ENCODE measurements around the gene SCAF11.

Gene SCAF11

GRCh38 chr12:45988264-45988663 is 2.1 kb downstream of the SCAF11 start:
- no peak for TF ChIP-seq CTCF (IDR thresholded peaks at IDR 0.05; ENCODE audit: borderline replicate concordance, insufficient read depth, low read depth, low read length)
- peak overlapping the region; percentile 97 for H3K4me3 ChIP-seq (ENCODE audit: low read depth, low read length)

GRCh38 chr12:45987340-45987727 is 3.0 kb downstream of the SCAF11 start:
- TF ChIP-seq CTCF (IDR thresholded peaks at IDR 0.05; ENCODE audit: borderline replicate concordance, insufficient read depth, low read depth, low read length), result no peak

GRCh38 chr12:45986641-45987339 is 3.6 kb downstream of the SCAF11 start:
- TF ChIP-seq CTCF (IDR thresholded peaks at IDR 0.05; ENCODE audit: borderline replicate concordance, insufficient read depth, low read depth, low read length), result no peak
- H3K4me3 ChIP-seq (ENCODE audit: low read depth, low read length), result peak overlapping the region; percentile 23

More at GRCh38 chr12:45987340-45987727, 3.0 kb downstream of the SCAF11 start:
- peak overlapping the region; percentile 23 for H3K4me3 ChIP-seq (ENCODE audit: low read depth, low read length)

GRCh38 chr12:45981075-45981837 is 9.1 kb downstream of the SCAF11 start:
- no peak for TF ChIP-seq CTCF (IDR thresholded peaks at IDR 0.05; ENCODE audit: borderline replicate concordance, insufficient read depth, low read depth, low read length)
- H3K4me3 ChIP-seq (ENCODE audit: low read depth, low read length), result no peak overlapping the region

- TF ChIP-seq CTCF (IDR thresholded peaks at IDR 0.05; ENCODE audit: borderline replicate concordance, insufficient read depth, low read depth, low read length), result no peak
- no peak overlapping the region for H3K4me3 ChIP-seq (ENCODE audit: low read depth, low read length)
Measured at GRCh38 chr12:45980540-45980939, 9.8 kb downstream of the SCAF11 start.

- no peak overlapping the region for H3K4me3 ChIP-seq (ENCODE audit: low read depth, low read length)
- TF ChIP-seq CTCF (IDR thresholded peaks at IDR 0.05; ENCODE audit: borderline replicate concordance, insufficient read depth, low read depth, low read length), result no peak
Measured at GRCh38 chr12:45978108-45978507, 12.3 kb downstream of the SCAF11 start.

- no peak for TF ChIP-seq CTCF (IDR thresholded peaks at IDR 0.05; ENCODE audit: borderline replicate concordance, insufficient read depth, low read depth, low read length)
Measured at GRCh38 chr12:45977620-45978019, 12.8 kb downstream of the SCAF11 start.

More at GRCh38 chr12:45977620-45978019, 12.8 kb downstream of the SCAF11 start:
- H3K4me3 ChIP-seq (ENCODE audit: low read depth, low read length), result no peak overlapping the region

Data from GM12875 (cell line).